K562 (cell line): Measurements from ENCODE around the gene UGT1A5. TPM values are rescaled to one million over a fixed set of nuclear protein-coding genes. Genes with fewer than 3 reads are reported as not detected.

ENCODE experiments used
- DEAF1 ChIP-seq: fragments of 450-650 bp; formaldehyde crosslinking; IDR thresholded peaks from 2 replicates; pipeline ENCODE4 v1.4.0; 2020; ENCODE audit warnings: mild to moderate bottlenecking, moderate library complexity
- NR0B1 ChIP-seq: fragments of 450-650 bp; IDR thresholded peaks from one replicate; pipeline ENCODE4 v1.6.1; 2018; ENCODE audit warnings: mild to moderate bottlenecking, moderate library complexity; ENCODE audit not compliant: partially characterized antibody
- PTBP1 ChIP-seq: fragments of 200-400 bp; formaldehyde crosslinking; IDR thresholded peaks from 2 replicates; pipeline ENCODE4 v1.6.1; 2017; ENCODE audit warnings: low read depth, low read length
- REST ChIP-seq, 2 experiments: fragments of 450-650 bp; formaldehyde crosslinking in 1 of 2; IDR thresholded peaks; 2 replicates each; pipeline versions ENCODE4 v1.4.0 to v1.6.1; 2014 to 2020; ENCODE audit warnings: mild to moderate bottlenecking in 2 of 2, borderline replicate concordance in 1 of 2, low read depth in 1 of 2
- XRCC5 ChIP-seq: fragments of 200-400 bp; formaldehyde crosslinking; IDR thresholded peaks from 2 replicates; pipeline ENCODE4 v1.6.1; 2017; ENCODE audit warnings: low read depth, mild to moderate bottlenecking, low read length
- polyA plus RNA-seq, 8 experiments: library from polyadenylated mRNA; depleted of rRNA in 4 of 8; stranded (reverse) in 5 of 8; unstranded in 3 of 8; fragments of >200 nt; fragmentation: Nextera tagmentation in 2 of 8; fragmentation: Illumina TruSeq in 1 of 8; extraction: Ambion mirVana in 2 of 8; extraction: Trizol in 1 of 8; gene quantifications; 2 replicates each; pipeline versions ENCODE4 v1.2.1 to v1.2.3, GENCODE V29; 2011 to 2014; ENCODE audit warnings: inconsistent platforms in 1 of 8, missing spikeins in 1 of 8
- total RNA-seq, 7 experiments: library from RNA; depleted of rRNA in 6 of 7; stranded (reverse); fragments of >200 nt in 6 of 7; fragmentation: Illumina TruSeq in 2 of 7; extraction: Trizol in 2 of 7; gene quantifications; 2 replicates each; pipeline versions ENCODE4 v1.2.1 to v1.2.3, GENCODE V29; 2011 to 2021; ENCODE audit warnings: low replicate concordance in 1 of 7

The UGT1A5 gene
- total and polyA plus RNA-seq, 9 of the 15 experiments (the other 6 are each of a cell fraction or from before 2014, with no cell fraction given): not detected

- TF ChIP-seq REST (IDR thresholded peaks at IDR 0.05; ENCODE audit: borderline replicate concordance) (peak; percentile 64), REST (CRISPR knock-in tag; IDR thresholded peaks at IDR 0.05; ENCODE audit: low read depth) (no peak), XRCC5 (no peak), PTBP1 (no peak), NR0B1 (no peak), DEAF1 (CRISPR knock-in tag) (peak; percentile 59)
These were observed 1.2 kb upstream of the UGT1A5 start (continued) for GRCh38 chr2:233711312-233712008.
